HG03135 (cell line): ENCODE data around the gene HOXD4.

ENCODE experiments used
- ATAC-seq: cut with Tn5 transposase; IDR thresholded peaks from one replicate; pipeline ENCODE4 v1.9.1; 2021; ENCODE audit warnings: mild to moderate bottlenecking, moderate library complexity; ENCODE audit not compliant: unreplicated experiment

Gene HOXD4

DNA sequence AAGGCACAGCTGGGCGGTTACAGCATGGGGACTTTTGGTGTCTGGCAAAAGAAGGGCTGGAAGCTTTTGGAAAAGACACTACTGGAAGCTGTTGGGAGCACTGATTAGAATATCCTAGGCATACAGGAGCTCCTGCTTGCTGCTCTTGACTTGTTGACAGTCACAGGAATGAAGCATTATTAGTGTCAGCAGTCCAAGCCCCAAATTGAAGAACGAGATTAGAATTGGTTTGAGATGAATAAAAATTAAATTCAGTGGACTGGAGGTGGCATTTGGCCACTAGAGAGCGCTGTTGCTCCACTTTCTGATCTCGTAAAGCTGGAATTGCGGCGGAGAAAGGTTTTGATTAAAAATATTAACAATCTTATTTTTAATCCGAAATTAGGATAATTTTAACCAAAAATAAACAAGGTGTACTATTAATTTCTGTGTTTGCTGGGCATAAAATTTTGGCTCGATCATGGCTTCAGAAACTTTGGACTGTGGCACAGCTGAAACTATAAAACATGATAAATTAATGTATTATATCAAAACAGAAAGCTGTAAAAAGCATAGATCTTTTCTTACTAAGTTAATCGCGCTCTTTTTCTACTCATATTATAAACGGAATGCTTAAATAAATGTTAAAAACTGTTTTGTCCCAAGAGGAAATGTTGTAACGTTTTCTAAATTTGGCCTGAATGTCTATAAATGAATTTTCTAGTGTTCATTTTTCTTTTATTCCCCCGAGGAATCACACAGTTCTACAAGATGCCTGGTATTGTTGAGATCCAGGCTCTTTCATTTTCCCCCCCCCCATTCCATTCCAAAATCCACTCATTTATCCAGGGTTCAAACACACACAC lies 24.2 kb upstream of the HOXD4 start:
- ATAC-seq, result no peak

DNA sequence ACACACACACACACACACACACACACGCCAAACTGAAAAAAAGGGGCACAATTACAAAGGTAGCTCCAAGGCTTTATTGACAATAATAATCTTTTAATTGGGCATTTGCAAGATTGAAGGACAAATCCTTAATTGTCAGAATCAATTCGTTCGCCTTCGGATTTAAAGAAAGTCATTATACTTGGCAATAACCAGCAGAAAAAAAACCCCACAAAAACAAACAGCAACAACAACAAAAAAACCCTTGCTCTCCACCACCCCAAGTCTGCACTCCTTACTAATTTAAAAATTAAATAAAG lies 23.6 kb upstream of the HOXD4 start:
- no peak for ATAC-seq

DNA sequence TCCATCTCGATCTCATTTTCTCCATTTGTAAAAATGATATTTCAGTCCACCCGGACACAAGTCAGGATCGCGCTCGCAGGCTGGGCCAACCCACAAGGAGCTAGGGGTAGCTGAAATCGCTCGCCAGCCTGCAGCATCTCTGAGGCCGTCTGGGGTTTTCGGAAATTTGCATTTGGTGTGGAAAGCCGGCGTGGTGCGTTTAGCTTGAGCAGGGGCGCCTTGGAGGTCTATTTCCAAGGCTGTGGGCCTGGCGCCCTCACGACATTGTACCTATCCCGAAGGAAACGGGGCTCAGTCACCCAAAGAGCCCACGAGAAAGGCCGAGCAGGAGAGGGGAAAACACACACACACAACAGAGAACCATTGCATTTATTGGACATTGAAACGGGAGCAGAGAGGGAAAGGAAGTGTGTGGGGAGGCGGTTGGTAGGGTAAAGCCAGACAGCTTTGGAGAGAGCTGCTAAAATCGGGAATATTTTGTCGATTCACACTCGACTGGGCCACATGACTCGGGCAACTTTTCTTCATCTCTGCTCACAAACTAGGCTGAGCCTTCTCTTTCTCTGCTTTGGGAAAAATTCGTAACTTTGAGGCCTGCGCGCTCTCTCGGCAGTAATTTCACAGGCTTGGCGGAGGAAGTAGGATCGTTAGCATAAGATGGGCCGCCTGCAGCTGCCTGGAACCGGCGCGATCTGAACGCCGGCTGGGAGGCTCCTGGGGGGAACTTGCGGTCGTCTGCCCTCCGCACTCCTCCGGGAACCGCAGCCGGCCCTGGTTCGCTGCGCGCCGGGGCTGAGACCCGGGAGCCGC lies 23.0 kb upstream of the HOXD4 start:
- no peak for ATAC-seq

DNA sequence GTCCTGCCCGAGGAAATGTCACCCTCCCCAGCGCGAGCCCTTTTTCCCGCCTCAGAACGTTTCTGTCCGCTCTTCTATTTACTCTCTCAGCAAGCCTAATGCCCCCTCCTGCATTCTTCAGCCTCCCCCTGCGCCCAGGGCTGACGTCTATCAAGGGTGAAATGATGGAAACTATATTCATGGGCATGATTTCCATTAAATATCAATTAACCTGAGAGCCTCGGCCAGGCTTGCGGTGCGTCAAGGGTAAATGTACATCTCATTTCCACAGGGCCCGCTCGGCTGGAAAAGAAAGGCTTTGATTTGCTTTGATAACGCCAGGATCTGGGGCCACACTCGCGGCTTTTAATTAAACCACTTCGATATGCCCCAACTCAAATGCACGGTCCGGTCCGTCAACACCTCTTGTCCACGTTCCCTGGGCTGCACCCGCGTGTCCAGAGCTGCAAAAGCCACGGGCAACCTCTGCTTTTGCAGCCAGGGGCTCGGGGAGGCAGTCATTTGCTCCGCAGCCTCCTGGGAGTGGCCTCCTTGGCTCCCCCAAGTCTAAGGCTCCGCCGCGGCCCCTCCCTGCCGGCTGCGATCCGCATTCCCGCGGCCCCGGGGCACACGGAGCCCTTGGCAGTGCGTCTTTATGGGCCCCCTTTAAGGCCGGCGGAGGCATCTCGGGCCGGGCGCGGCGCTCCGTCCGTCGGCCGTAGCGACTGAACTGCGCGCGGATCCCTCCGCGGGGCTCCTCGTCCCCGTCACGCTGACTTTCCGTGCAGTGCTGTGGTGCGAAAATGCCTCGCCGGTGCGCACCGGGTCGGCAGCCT lies 22.2 kb upstream of the HOXD4 start, which contains the start of gene HOXD8:
Gene HOXD8 (plus strand): TSS at position 724 of the 815 bp plus-strand sequence. CDS start 662 bp downstream, outside the sequence.
- ATAC-seq, result no peak

DNA sequence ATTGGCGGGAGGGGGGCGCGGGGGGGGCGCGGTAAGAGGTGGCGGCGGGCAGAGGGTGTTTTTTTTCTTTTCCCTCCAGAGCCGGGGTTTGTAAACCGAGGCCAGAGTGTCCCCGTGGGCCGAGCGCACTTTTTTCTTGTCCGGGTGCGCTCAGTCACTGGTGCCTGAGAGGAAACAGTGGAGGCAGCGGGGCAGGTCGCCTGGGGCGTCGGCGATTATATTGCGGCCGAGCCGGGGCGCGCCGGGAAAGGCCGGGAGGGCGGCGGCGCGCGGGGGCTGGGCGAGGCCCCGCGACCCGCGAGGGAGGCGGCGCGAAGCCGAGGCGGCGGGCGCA lies 21.6 kb upstream of the HOXD4 start:
- ATAC-seq, result no peak

DNA sequence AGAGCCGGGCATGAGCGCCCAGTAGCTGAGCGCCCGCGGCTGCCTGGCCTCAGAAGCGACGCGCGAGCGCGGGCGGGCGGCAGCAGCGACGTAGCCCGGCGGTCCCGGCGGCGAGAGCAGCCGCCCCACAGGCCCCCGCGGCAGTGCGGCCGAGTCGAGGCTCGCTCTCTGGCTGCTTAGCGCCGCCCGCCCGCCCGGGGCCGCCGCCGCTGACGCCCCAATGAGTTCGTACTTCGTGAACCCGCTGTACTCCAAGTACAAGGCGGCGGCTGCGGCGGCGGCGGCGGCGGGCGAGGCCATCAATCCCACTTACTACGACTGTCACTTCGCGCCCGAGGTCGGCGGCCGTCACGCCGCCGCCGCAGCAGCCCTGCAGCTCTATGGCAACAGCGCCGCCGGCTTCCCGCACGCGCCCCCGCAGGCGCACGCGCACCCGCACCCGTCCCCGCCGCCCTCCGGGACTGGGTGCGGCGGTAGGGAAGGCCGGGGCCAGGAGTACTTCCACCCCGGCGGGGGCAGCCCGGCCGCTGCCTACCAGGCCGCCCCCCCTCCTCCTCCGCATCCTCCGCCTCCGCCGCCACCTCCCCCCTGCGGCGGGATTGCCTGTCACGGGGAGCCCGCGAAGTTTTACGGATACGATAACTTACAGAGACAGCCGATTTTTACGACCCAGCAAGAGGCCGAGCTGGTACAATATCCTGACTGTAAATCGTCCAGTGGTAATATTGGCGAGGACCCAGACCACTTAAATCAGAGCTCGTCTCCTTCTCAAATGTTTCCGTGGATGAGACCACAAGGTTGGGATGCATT lies 21.0 kb upstream of the HOXD4 start:
- no peak for ATAC-seq

DNA sequence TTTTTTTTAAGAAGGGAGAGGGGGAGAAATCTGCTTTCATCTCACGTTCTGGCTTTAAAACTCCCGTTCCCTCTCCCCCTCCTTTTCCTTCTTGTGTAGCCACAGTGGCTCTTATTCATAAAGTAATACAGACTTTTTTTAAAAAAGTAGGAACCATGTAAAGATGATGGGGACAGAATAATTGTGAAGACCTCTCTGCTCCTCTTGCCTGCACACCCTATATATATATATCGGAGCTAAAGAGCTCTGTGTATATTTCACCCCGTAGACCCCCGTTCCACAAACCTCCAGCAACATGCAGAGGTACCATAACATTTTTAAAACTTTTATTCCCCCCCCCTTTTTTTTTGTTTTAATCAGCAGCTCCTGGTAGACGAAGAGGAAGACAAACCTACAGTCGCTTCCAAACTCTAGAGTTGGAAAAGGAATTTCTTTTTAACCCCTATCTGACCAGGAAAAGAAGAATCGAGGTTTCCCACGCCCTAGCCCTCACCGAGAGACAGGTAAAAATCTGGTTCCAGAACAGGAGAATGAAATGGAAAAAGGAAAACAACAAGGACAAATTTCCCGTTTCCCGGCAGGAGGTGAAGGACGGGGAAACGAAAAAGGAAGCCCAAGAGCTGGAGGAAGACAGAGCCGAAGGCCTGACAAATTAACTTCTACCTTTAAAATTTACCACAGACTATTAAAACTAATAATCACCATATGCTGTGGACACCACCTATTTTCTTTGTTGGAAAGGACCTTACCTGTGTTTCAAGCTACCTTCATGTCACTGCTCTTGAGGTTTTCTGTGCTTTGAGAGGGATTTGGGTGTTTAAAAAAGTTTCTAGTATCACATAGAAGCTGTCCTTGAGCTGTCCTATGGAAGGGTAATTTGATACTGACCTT lies 20.1 kb upstream of the HOXD4 start:
- ATAC-seq, result no peak

DNA sequence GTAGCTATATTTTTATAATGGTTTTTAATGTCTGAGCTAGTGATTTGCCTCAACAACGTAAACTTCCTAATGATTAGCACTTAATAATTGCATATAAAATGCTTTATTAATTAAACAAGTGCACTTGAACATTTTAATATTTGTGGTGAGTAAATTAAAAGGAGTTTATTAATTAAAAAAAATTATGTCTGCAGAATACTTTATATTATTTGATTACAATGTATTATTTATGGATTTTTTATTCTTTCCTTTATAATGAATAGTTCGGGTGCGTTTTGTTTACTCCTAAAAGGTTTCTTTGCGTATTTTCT lies 19.5 kb upstream of the HOXD4 start:
- no peak for ATAC-seq

DNA sequence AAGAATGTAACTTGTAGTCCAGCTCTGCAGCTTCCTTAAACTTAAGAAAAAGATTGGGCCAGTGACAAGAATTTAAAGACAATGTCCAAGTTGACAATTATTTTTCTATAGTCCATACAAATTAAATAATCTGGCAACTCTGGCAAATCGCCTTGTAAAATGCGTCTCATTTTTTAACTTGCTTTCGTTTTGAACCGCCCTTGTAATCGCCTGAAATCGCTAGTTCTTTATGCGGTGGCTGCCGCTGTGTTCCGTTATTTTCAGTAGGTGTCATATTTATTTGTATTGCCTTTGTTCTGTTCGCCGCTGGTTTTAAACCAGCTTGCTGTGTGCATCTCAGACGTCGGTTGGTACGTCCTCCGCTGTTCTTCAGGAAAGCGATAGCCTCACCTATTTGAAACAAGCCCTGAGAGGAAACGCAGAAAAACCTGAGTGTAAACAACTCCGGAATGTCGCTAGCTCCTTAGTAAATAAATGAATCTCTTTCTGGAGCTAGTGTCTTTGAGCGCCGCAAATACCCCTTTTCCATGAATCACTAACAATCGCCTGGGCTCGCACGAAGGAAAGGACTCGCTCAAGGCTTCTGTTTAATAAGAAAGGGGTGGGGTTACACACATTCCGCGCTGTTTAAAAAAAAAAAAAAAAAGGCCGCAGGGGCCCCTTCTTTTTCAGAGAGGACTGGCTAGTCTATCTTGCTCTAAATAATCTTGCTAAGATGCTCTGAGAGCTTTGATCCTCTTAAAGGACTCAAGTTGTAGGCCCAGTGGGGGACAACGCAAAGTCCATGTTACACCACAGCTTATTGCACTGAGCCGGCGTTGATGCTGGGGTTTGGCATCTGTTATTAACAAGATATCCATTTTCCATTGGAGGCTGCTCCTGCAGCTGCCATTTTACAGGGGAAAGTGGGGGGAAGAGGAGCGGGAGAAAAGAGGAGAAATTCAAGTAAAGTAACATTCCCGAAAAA lies 18.9 kb upstream of the HOXD4 start:
- no peak for ATAC-seq

DNA sequence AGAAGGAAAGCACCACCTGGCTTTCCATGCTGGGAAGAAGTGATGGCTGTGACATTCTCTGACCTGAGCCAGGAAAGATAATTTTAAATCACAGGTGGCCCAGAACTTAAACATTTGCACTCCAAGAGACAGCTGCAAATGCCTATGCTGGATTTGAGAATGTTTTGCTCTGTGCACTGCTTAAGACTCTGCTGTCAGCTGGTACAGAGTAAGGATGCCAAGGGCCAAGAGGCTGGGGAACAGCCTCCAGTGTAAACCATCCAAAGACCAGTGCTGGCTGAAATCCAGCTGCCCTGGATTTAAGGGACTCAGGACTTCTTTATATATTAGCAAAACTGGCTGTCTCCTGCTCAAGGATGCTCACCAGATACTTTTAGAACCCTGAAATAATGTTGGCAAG lies 18.0 kb upstream of the HOXD4 start:
- no peak for ATAC-seq

DNA sequence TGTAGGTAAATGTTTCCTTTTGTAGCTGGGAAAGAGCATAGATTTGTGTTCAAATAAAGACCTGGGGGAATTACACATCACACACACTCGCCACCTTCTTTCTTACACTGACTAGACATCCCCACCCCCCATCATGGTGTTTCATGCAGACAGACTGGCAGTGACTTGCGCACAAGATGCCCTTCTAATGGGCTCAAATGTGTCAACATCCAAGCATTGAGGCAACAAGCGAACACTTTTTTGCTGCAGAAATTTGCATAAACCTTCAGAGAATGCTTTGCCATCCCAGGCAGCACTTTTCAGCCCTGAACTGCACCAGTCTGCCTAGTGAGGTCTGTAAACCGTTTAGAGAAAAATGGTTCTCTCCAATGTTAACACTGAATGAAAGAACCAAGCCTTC lies 17.3 kb upstream of the HOXD4 start:
- ATAC-seq, result no peak

DNA sequence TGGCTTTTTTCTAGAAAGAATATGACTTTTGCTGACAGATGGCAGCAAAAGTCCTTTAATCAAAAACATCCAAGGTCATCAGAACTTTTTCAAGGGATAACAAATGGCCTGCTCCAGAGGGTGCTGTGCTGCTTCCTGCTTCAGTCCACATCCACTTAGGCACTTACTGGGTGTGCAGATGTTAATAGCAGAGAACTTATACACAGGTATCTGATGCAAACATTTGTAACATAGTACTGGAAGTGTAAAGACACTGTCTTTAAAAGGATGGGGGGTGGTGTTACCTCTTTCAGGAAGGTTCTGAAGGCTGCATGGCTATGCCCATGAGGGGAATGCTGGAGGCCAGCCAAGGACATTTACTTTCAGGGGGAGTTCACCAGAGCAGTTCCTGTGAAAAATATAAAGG lies 16.3 kb upstream of the HOXD4 start:
- ATAC-seq, result no peak

DNA sequence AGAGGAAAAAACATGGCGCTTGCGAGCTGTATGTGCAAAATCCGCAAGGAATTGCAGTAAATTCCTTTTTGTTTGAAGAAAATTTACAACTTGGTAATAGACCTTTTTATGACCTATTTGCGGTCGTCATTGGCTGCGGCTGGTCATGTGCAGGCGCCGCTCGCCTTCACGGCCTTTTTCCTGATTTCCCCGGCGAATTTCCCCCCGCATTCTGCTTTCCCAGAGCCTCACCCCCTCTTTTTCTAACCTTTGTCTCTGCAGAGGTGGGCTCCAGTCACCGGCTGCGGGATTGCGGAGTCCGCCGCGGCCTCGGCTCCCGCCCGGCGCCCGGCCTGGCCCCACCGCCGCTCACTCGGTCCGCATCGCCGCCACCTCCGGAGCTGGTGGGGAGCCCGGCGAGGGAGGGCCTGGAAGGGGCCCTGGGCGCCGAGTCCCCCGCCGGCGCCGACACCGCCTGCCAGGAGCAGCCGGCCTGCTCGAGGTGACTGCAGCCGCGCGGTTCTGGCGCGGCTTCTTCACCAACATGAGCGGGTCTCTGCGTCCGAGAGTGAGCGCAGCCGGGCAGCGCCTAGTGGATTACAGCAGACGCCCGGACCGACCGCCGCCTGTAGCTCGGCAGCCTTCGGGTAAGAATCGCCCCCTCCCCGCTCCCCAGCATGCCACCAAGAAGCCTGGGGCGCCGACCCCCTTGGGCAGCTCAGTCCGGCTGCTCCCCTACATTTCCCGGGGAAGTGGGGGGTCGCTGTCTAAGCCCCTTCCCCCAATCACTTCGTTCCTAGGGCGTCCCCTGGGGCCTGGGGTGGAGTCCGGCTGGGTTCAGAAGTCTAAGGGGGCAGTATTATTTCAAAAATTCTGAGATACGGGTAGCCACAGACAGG lies 14.7 kb upstream of the HOXD4 start:
- ATAC-seq, result no peak

DNA sequence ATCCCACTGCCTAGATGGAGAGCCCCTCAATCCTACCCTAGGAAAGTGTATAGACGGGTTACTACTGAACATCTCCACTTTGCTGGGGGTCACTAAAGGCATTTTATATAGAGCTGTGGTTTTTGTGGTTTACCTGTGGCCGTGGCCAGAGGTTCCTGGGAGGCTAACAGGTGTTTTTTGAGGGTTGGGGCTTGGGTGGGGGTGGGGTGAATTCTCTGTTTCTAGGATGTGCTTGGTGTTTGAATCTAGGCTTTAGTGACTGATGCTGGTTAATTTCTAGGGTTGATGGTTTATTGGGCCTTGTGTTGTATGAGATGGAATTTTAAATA lies 14.1 kb upstream of the HOXD4 start:
- ATAC-seq, result no peak

DNA sequence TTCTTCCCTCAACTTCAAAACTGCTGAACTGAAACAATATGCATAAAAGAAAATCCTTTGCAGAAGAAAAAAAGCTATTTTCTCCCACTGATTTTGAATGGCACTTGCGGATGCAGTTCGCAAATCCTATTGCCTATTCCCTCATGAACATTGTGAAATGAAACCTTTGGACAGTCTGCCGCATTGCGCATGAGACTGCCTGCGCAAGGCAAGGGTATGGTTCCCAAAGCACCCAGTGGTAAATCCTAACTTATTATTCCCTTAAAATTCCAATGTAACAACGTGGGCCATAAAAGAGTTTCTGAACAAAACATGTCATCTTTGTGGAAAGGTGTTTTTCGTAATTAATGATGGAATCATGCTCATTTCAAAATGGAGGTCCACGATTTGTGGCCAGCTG lies 13.4 kb upstream of the HOXD4 start:
- ATAC-seq, result no peak

DNA sequence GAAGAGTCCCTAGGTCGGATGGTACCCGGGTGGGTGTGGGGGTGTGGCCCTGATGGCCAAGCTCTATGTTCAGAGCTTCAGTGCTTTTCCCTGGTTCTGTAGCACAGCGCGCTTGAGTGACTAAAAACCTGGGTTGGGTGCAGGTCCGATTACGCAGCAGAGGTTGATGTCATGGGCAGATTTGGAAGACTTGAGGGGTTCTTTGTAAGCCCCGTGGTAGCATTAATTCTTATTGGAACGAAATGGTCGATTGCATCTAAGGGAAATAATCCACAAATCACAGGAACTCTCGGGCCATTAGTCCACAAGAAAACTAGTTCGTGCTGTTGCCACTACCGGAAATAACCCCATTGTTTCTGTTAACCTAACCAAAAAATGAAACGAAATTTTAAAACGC lies 12.8 kb upstream of the HOXD4 start:
- ATAC-seq, result no peak

DNA sequence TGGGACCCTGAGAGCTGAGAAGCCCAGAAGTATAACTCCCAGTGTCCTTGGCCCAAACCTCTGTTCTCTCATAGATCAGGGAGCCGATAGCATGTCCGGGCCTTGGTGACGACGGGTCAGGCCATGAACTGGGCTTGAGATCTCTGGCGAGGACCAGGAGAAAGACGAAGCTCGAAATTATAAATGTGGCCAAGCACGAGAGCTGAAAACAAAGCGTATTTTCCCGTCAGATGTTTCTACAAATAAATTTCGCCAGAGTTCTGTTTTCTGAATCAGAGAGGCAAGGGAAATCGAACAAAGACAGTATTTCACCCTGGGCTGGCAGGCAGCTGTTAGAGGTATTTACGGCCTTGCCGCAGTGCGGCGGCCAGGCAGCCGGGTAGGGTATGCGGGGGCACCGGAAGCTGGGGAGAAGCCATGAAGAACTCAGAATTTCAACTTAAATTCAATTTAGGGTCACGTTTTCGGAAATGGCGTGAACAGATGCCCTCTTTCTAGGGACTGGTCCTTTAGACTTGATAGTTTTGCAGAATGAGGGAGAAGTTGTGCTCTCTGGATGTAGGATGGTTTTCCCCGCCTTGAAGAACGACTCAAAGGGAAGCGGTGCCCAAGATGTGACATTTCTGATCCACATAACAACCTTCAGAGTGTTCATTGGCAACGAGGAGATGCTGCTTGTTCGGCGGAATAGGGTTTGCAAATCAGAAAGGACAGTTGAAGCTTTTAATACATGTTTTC lies 12.3 kb upstream of the HOXD4 start:
- ATAC-seq, result no peak
